IPS DF 6.9 (cell line): ENCODE results near the gene SMIM41.

Experiments
- DNase-seq: peaks from one replicate; pipeline ENCODE4 v3.0.0-alpha.2; 2013; ENCODE audit warnings: low read depth, low spot score
- H3K27ac ChIP-seq: one replicate; pipeline ENCODE4 v1.5.1; 2013; ENCODE audit warnings: low read length, control low read depth
- H3K27me3 ChIP-seq: 2 replicates; pipeline ENCODE4 v1.6.1; 2013; ENCODE audit warnings: mild to moderate bottlenecking, low read length; ENCODE audit not compliant: control insufficient read depth, insufficient read depth
- H3K36me3 ChIP-seq: 2 replicates; pipeline ENCODE4 v1.6.1; 2013; ENCODE audit warnings: low read length; ENCODE audit not compliant: control insufficient read depth, insufficient read depth
- H3K4me1 ChIP-seq: 2 replicates; pipeline ENCODE4 v1.6.1; 2013; ENCODE audit warnings: low read length; ENCODE audit not compliant: control insufficient read depth, insufficient read depth
- H3K4me3 ChIP-seq: 2 replicates; pipeline ENCODE4 v1.5.1; 2013; ENCODE audit warnings: mild to moderate bottlenecking, low read length
- H3K9me3 ChIP-seq: 2 replicates; pipeline ENCODE4 v1.6.1; 2013; ENCODE audit warnings: low read length, inconsistent platforms; ENCODE audit not compliant: control insufficient read depth, insufficient read depth
- WGBS: extraction: QIAGEN DNeasy Blood & Tissue Kit; methylation state at CpG from one replicate; pipeline ENCODE4 v1.1.7; 2013; ENCODE audit warnings: mixed read lengths, missing lambda C conversion rate; ENCODE audit not compliant: insufficient read length, insufficient coverage; 5-methylcytosine and 5-hydroxymethylcytosine counted together

The SMIM41 gene

DNA sequence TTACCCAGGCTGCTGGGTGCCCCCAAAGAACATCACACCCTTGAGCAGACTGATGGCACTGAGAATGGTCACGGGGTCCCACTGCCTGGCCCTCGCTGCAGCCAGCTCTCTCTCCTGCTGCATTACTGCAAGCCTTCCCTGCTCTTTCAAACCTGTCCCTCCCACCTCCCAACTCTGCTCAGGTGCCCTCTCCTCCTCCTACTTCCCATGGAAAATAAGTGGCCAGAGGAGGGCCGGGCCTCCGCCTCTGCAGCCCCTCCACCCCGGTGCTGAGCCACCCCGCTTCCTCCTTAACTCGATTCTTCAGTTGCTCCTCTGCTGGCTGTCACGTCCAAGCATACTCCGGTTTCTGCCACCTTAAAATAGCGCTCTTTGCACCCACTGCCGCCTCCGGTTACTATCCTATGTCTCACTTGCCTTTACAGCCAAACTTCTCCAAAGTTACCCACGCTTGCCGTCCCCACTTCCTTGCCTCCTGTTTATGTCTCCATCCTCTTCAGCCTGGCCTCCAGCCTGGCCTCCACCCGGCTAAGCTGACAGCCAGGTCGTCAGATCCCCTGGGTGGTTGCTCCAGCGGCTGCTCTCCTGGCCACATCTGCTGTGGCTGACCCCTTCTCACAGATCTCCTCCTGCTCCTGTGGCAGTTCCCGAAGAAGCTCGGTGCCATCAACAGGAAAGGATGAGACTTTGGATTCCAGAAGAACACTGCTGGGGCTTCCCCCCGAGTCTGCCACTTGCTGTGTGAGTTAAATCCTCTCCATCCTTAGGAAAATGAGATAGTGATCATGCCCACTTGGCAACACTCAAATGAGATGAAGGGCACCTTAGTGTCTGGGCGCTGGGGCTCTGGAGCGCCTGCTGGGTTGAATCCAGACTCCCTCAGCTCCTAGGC lies 7.7 kb downstream of the SMIM41 start:
- DNase-seq = no peak
- no CpG with 5 or more reads among the region's 22 CpGs for WGBS
- no peak overlapping the region for H3K27ac ChIP-seq

DNA sequence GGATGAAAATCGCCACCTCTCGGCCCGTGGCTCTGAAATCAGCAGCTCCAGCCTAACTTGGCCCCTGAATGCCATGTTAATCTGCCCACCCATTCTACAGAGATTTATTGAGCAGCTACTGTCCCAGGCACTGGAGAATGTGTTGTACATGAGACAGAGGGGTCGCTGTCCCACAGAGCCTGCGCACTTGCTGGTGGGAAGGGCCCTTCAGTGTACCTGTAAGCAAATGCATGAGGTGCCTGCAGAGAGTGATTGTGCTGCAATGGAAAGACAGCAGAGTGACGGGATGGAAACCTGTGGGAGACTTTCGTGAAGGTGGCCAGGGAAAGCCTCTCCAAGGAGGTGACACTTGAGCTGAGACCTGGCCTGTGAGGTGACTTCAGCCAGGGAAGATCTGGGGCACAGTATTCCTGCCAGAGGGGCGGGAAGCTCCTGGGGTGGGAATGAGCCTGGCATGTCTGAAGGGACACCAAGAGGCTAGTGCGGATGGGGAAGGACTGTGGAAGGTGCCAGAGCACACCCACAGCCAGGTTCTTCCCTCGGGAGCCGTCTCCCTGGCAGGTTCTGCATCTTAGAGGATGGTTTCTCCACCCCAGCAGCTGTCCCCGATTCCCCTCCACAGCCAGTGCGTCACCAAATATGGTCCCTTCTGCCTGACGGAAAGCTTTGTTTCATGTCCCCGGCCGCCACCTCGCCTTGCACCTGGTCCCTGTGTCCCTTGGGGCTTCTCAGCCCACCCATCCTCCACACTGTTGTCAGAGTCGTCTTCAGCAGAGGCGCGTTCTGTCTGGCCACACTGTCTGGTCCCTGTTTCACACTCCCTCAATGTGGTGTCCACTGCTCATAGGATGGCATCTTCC lies 8.7 kb downstream of the SMIM41 start:
- no peak for DNase-seq
- no CpG with 5 or more reads among the region's 20 CpGs for WGBS
- no peak overlapping the region for H3K27ac ChIP-seq
- no peaks in the 10 kb centered on the region for H3K27me3 ChIP-seq
- H3K4me3 ChIP-seq = no peak overlapping the region
- H3K36me3 ChIP-seq = no peaks in the 10 kb centered on the region
- H3K4me1 ChIP-seq = no peaks in the 10 kb centered on the region
- no peaks in the 10 kb centered on the region for H3K9me3 ChIP-seq

More for the DNA sequence above, 7.7 kb downstream of the SMIM41 start:
- H3K9me3 ChIP-seq = no peaks in the 10 kb centered on the region
- H3K4me1 ChIP-seq = peaks cover 2% of the 10 kb centered on the region
- no peak overlapping the region for H3K4me3 ChIP-seq
- no peaks in the 10 kb centered on the region for H3K27me3 ChIP-seq
- H3K36me3 ChIP-seq = no peaks in the 10 kb centered on the region

DNA sequence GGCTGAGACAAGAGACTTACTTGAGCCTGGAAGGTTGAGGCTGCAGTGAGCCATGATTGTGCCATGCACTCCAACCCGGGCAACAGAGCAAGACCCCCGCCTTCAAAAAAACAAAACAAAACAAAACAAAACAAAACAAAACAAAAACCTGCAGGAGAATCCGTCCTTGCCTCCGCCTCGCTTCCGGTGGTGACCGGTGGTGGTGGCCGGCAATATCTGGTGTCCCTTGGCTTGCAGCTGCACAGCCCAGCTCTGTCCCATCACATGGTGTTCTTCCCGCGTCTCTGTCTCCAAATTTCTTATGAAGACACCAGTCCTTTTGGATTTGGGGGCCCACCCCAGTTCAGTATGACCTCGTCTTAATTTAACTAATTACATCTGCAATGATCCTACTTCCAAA lies 10.0 kb downstream of the SMIM41 start:
- H3K4me1 ChIP-seq = no peaks in the 10 kb centered on the region
- H3K27ac ChIP-seq = no peak overlapping the region
- no peaks in the 10 kb centered on the region for H3K9me3 ChIP-seq
- no peak for DNase-seq
- no peaks in the 10 kb centered on the region for H3K36me3 ChIP-seq
- H3K4me3 ChIP-seq = no peak overlapping the region
- WGBS = no CpG with 5 or more reads among the region's 11 CpGs
- H3K27me3 ChIP-seq = no peaks in the 10 kb centered on the region

DNA sequence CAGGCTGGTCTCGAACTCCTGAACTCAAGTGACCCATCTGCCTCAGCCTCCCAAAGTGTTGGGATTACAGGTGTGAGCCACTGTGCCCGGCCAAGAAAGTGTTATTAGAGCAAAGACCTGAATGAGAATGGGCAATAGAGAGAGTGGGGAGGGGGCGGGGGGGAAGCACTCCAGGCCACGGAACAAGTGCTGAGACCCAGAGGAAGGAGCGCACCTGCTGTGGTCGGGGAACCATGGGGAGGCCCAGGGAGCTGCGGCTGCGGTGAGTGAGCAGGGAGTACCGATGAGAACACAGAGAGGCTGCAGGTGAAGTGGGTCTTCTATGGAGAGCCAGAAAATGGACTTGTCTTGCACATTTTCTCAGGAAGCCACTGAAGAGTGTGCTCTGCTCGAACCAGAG lies 10.8 kb downstream of the SMIM41 start:
- WGBS = no CpG with 5 or more reads among the region's 10 CpGs
- Histone ChIP-seq H3K36me3 (no peaks in the 10 kb centered on the region), H3K4me3 (no peak overlapping the region), H3K27ac (no peak overlapping the region), H3K27me3 (no peaks in the 10 kb centered on the region), H3K4me1 (no peaks in the 10 kb centered on the region), H3K9me3 (no peaks in the 10 kb centered on the region)
- no peak for DNase-seq

DNA sequence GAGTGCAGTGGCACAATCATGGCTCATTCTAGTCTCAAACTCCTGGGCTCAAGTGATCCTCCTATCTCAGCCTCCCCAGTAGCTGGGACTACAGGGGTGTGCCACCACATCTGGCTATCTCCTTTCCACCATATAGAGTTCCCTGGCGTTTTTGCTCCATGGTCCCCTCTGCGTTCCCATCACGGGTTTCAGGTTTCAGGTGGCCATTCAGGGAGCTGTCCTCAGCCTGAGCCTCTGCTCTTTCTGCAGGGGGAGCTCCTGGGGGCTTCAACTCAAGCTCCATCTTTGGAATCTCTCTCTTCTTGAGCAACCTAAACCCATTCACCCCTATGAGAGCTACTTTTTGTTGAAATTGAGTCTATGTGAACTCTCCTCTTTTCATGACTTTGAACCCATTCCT lies 11.6 kb downstream of the SMIM41 start:
- no peak overlapping the region for H3K4me3 ChIP-seq
- no peak overlapping the region for H3K27ac ChIP-seq
- H3K9me3 ChIP-seq = no peaks in the 10 kb centered on the region
- DNase-seq = no peak
- no peaks in the 10 kb centered on the region for H3K4me1 ChIP-seq
- H3K27me3 ChIP-seq = no peaks in the 10 kb centered on the region
- WGBS = no CpG with 5 or more reads among the region's 3 CpGs
- H3K36me3 ChIP-seq = no peaks in the 10 kb centered on the region

DNA sequence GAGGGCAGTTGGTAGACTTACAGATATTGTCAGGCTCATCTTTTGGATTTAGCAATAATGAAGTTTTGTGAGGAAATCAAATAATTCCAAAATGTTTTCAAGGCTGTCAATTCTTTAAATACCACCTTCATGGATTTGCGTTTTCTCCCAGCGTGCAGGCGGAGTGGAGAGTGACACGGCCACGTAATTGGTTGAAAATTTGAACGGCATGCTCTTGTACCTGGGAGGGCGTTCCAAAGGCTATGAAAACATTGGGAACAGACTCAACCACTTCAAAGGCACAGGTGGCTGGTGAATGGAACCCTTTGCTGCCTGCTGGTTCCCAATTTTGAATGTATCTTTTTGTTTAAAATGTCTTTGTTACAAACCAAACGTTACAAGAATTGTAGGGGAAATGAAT lies 12.4 kb downstream of the SMIM41 start:
- Histone ChIP-seq H3K4me1 (no peaks in the 10 kb centered on the region), H3K27ac (no peak overlapping the region), H3K4me3 (no peak overlapping the region), H3K27me3 (no peaks in the 10 kb centered on the region), H3K9me3 (no peaks in the 10 kb centered on the region), H3K36me3 (no peaks in the 10 kb centered on the region)
- no peak for DNase-seq
- WGBS = no CpG with 5 or more reads among the region's 8 CpGs

DNA sequence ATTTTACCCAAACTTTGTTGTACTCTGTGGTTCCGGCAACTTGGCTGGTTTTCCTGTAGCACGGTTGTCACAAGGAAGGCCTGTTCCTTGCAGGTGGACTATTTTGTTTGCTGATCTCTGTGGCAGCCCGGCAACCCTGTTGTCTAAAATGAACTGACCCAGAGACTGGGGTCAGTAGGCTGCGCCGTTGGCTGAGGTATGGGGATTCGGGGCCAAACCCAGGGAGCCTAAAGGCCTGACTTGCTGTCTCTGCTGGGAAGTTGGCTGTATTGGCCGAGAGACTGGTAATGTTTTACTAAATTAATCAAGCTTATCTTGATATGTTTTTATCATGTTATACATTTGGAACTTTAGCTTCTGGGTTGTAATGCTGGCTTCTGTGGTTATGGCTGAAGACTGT lies 13.8 kb downstream of the SMIM41 start:
- no peaks in the 10 kb centered on the region for H3K9me3 ChIP-seq
- DNase-seq = no peak
- H3K4me1 ChIP-seq = no peaks in the 10 kb centered on the region
- no peak overlapping the region for H3K27ac ChIP-seq
- no CpG with 5 or more reads among the region's 7 CpGs for WGBS
- H3K36me3 ChIP-seq = no peaks in the 10 kb centered on the region
- H3K4me3 ChIP-seq = no peak overlapping the region
- H3K27me3 ChIP-seq = no peaks in the 10 kb centered on the region

DNA sequence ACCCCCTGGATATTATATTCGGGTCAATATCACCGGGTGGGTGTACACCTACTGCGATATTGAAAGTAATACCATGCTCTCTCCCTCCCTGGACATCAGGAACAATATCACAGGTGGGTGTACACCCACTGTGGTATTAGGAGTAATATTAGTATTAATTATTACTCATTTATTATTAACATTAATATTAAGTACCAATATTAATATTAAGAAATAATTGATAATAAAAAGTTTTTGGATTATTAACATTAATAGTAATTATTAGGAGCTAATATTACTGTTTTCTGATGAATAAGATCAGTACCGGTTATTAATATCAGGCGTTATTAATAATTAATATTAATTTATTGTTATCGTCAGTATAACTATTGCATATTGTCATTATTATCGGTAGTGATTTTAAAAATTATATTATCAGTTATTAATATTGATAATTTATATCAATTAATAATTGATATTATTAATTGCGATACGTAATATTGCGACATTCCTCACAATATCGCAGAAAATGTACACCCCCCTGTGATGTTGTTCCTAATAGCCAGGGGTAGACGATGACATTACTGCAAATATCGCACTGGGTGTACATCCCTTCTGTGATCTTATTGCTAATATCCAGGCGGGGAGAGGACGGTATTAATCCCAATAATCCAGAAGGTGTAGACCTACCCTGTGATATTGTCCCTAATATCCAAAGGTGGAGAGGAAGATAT lies 17.0 kb downstream of the SMIM41 start:
- no peaks in the 10 kb centered on the region for H3K36me3 ChIP-seq
- H3K27ac ChIP-seq = no peak overlapping the region
- DNase-seq = no peak
- no peaks in the 10 kb centered on the region for H3K4me1 ChIP-seq
- no peaks in the 10 kb centered on the region for H3K27me3 ChIP-seq
- H3K9me3 ChIP-seq = no peaks in the 10 kb centered on the region
- H3K4me3 ChIP-seq = no peak overlapping the region
- WGBS = 100% methylated on average over 1 of the region's 15 CpGs

DNA sequence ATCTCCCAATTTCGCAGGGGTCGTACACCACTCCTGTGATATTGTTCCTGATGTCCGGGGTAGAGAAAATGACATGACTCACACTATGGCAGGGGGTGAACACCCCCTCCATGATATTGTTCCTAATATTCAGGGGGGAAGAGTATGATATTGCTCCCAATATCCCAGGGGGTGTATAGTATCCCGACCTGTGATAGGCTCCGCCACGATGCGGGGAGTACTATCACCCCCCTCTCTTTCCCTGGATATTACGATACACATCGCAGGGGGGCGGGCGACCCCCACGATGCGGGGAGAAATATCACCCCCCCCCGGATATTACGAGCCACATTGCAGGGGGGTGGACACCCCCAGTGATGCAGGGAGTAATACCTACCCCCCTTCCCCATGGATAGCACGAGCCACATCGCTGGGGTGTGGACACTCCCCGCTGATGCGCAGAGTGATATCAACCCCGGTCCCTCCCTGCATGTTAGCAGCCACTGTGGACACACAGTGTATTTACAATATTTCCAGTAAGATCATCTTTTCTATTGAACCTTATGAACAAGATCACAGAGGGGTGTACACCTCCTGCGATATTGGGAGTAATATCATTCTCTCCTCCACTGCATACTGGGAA lies 17.7 kb downstream of the SMIM41 start:
- WGBS = no CpG with 5 or more reads among the region's 21 CpGs
- H3K4me3 ChIP-seq = no peak overlapping the region
- H3K9me3 ChIP-seq = no peaks in the 10 kb centered on the region
- DNase-seq = no peak
- no peaks in the 10 kb centered on the region for H3K4me1 ChIP-seq
- H3K27ac ChIP-seq = no peak overlapping the region
- H3K36me3 ChIP-seq = no peaks in the 10 kb centered on the region
- H3K27me3 ChIP-seq = no peaks in the 10 kb centered on the region
